Neural cell (in vitro differentiated cells): ENCODE results near the gene IMPACT. TPM values are rescaled to one million over a fixed set of nuclear protein-coding genes. Genes with fewer than 3 reads are reported as not detected.
A peak's percentile ranks its signal among the peaks of the same experiment; 100 is the strongest.

Source experiments
- H2AFZ ChIP-seq: fragments of 200-600, 300-800 bp; sonication (generic), shearing (Covaris generic); 2 replicates; pipeline ENCODE4 v1.6.0; 2014; ENCODE audit warnings: low read depth, mild to moderate bottlenecking, antibody characterized with exemption, low read length, moderate library complexity
- H3F3A ChIP-seq: fragments of 200-600 bp; shearing (Covaris generic); 2 replicates; pipeline ENCODE4 v1.6.1; 2016; ENCODE audit warnings: mild to moderate bottlenecking, moderate library complexity, mixed read lengths, antibody characterized with exemption, low read length; ENCODE audit not compliant: insufficient read depth, poor library complexity, severe bottlenecking
- H3K27ac ChIP-seq: fragments of 200-600, 300-800 bp; sonication (generic), shearing (Covaris generic); 2 replicates; pipeline ENCODE4 v1.5.1; 2014; ENCODE audit warnings: mild to moderate bottlenecking, low read length, moderate library complexity
- H3K27me3 ChIP-seq: fragments of 300-800, 200-600 bp; sonication (generic), shearing (Covaris generic); 2 replicates; pipeline ENCODE4 v1.6.0; 2014; ENCODE audit warnings: mild to moderate bottlenecking, low read depth, low read length, moderate library complexity; ENCODE audit not compliant: insufficient read depth
- H3K36me3 ChIP-seq: fragments of 300-800, 200-600 bp; sonication (generic), shearing (Covaris generic); 2 replicates; pipeline ENCODE4 v1.5.1; 2014; ENCODE audit warnings: mild to moderate bottlenecking, antibody characterized with exemption, low read length, moderate library complexity; ENCODE audit not compliant: insufficient read depth
- H3K4me2 ChIP-seq: fragments of 300-800, 200-600 bp; sonication (generic), shearing (Covaris generic); 2 replicates; pipeline ENCODE4 v1.6.0; 2014; ENCODE audit warnings: mild to moderate bottlenecking, low read length
- H3K4me3 ChIP-seq: fragments of 300-800, 200-600 bp; sonication (generic), shearing (Covaris generic); 2 replicates; pipeline ENCODE4 v1.5.1; 2014; ENCODE audit warnings: mild to moderate bottlenecking, low read length, moderate library complexity
- H3K79me2 ChIP-seq: fragments of 200-600 bp; shearing (Covaris generic); replicated peaks from 2 replicates; pipeline ENCODE4 v1.6.0; 2014; ENCODE audit warnings: mild to moderate bottlenecking, low read length, moderate library complexity; ENCODE audit not compliant: insufficient read depth
- H3K9ac ChIP-seq: fragments of 300-800, 200-600 bp; sonication (generic), shearing (Covaris generic); 2 replicates; pipeline ENCODE4 v1.6.1; 2016; ENCODE audit warnings: mild to moderate bottlenecking, low read length, mixed read lengths
- H3K9me2 ChIP-seq: fragments of 200-600 bp; shearing (Covaris generic); 2 replicates; pipeline ENCODE4 v1.6.1; 2016; ENCODE audit warnings: mild to moderate bottlenecking, low read length, mixed read lengths; ENCODE audit not compliant: insufficient read depth
- H3K9me3 ChIP-seq: fragments of 200-600, 300-800 bp; sonication (generic), shearing (Covaris generic); 2 replicates; pipeline ENCODE4 v1.6.1; 2016; ENCODE audit warnings: mild to moderate bottlenecking, mixed run types, low read length, moderate library complexity, mixed read lengths
- H4K20me1 ChIP-seq: fragments of 200-600 bp; shearing (Covaris generic); 2 replicates; pipeline ENCODE4 v1.6.1; 2016; ENCODE audit warnings: mild to moderate bottlenecking, mixed run types; ENCODE audit not compliant: insufficient read depth
- CTCF ChIP-seq: fragments of 450-650 bp; IDR thresholded peaks from 2 replicates; pipeline ENCODE4 v1.5.1; 2014; ENCODE audit warnings: antibody characterized with exemption, mild to moderate bottlenecking, moderate library complexity; ENCODE audit not compliant: poor library complexity, severe bottlenecking
- EP300 ChIP-seq: fragments of 450-650 bp; conservative IDR thresholded peaks from 2 replicates; pipeline ENCODE4 v1.6.1; 2014; ENCODE audit warnings: antibody characterized with exemption, mild to moderate bottlenecking, moderate library complexity; ENCODE audit not compliant: poor library complexity, severe bottlenecking
- EZH2 ChIP-seq: fragments of 200-600, 300-800 bp; shearing (Covaris generic), sonication (generic); IDR thresholded peaks from 2 replicates; pipeline ENCODE4 v1.6.1; 2014; ENCODE audit warnings: antibody characterized with exemption, low read length, borderline replicate concordance, mild to moderate bottlenecking; ENCODE audit not compliant: insufficient read depth, poor library complexity, severe bottlenecking
- MXI1 ChIP-seq: fragments of 450-650 bp; conservative IDR thresholded peaks from 2 replicates; pipeline ENCODE4 v1.6.1; 2014; ENCODE audit warnings: antibody characterized with exemption, mild to moderate bottlenecking; ENCODE audit not compliant: poor library complexity, severe bottlenecking
- POLR2AphosphoS5 ChIP-seq: IDR thresholded peaks from 2 replicates; pipeline ENCODE4 v1.6.1; 2012
- RAD21 ChIP-seq: fragments of 450-650 bp; conservative IDR thresholded peaks from 2 replicates; pipeline ENCODE4 v1.6.1; 2014; ENCODE audit warnings: antibody characterized with exemption, mild to moderate bottlenecking, moderate library complexity
- REST ChIP-seq: IDR thresholded peaks from 2 replicates; pipeline ENCODE4 v1.6.1; 2012; ENCODE audit warnings: borderline replicate concordance
- SMC3 ChIP-seq: fragments of 450-650 bp; conservative IDR thresholded peaks from 2 replicates; pipeline ENCODE4 v1.6.1; 2014; ENCODE audit warnings: antibody characterized with exemption, mild to moderate bottlenecking, moderate library complexity; ENCODE audit not compliant: poor library complexity
- TAF1 ChIP-seq: IDR thresholded peaks from 2 replicates; pipeline ENCODE4 v1.6.1; 2012; ENCODE audit warnings: low read depth
- polyA plus RNA-seq: library from polyadenylated mRNA; depleted of rRNA; stranded (reverse); fragments of >200 nt; gene quantifications from 2 replicates; pipeline ENCODE4 v1.2.3, GENCODE V29; 2014

Gene IMPACT
- polyA plus RNA-seq, 1 donor from 2014 or later = 31.1 TPM

- Histone ChIP-seq H3K4me3 (peak overlapping the region; percentile 98), H3K79me2 (peaks cover 4% of the 10 kb centered on the region), H4K20me1 (no peaks in the 10 kb centered on the region), H3K9me2 (no peaks in the 10 kb centered on the region), H3K27ac (peak overlapping the region; percentile 57), H3K9me3 (no peaks in the 10 kb centered on the region), H3F3A (no peaks in the 10 kb centered on the region), H3K27me3 (no peaks in the 10 kb centered on the region), H3K9ac (peak overlapping the region; percentile 78), H3K36me3 (no peaks in the 10 kb centered on the region), H3K4me2 (peak overlapping the region; percentile 78), H2AFZ (peak overlapping the region; percentile 93)
- peak; percentile 23 for TF ChIP-seq RAD21
- TF ChIP-seq EP300 = peak; percentile 20
- no peak for TF ChIP-seq SMC3
- TF ChIP-seq REST = no peak
- no peak for TF ChIP-seq CTCF
- TF ChIP-seq MXI1 = peak; percentile 96
- peak; percentile 64 for TF ChIP-seq POLR2AphosphoS5
- TF ChIP-seq EZH2 = no peak
- peak; percentile 12 for TF ChIP-seq TAF1
Observed at GRCh38 chr18:24397131-24397693, 29.3 kb upstream of the IMPACT start.

GRCh38 chr18:24397694-24398368, 28.6 kb upstream of the IMPACT start, which contains the start of gene OSBPL1A:
OSBPL1A (minus strand) TSS chr18:24397824; CDS start chr18:24377533, 20,291 bp downstream.
- H3K9ac ChIP-seq = peak within 1 kb of the TSS; percentile 78
- no peaks in the 10 kb centered on the region for H3K27me3 ChIP-seq
- H3K4me3 ChIP-seq = peak within 1 kb of the TSS; percentile 98
- no peaks in the 10 kb centered on the region for H3K9me2 ChIP-seq
- no peaks in the 10 kb centered on the region for H3K9me3 ChIP-seq
- peak within 1 kb of the TSS; percentile 78 for H3K4me2 ChIP-seq
- no peaks in the 10 kb centered on the region for H3F3A ChIP-seq
- TF ChIP-seq SMC3 (no peak), TAF1 (peak; percentile 22), RAD21 (no peak), MXI1 (no peak), CTCF (no peak), EP300 (no peak), EZH2 (no peak), POLR2AphosphoS5 (peak; percentile 67), REST (no peak)
- H2AFZ ChIP-seq = peak within 1 kb of the TSS; percentile 93
- no peaks in the 10 kb centered on the region for H4K20me1 ChIP-seq
- H3K79me2 ChIP-seq = peaks cover 4% of the 10 kb centered on the region
- H3K27ac ChIP-seq = peak within 1 kb of the TSS; percentile 57
- H3K36me3 ChIP-seq = no peaks in the 10 kb centered on the region
